Measurements from ENCODE around the gene OBSCN. TPM values are rescaled to one million over a fixed set of nuclear protein-coding genes. Genes with fewer than 3 reads are reported as not detected.

The OBSCN gene
- total RNA-seq, 1 experiment from 2014 or later = 33.3 TPM

- no peaks in the 10 kb centered on the region for H3K23me2 ChIP-seq (ENCODE audit: insufficient read length, low read depth, low read length, poor library complexity, severe bottlenecking)
- H3K4me3 Mint-ChIP-seq = no peak overlapping the region
- no peak overlapping the region for H4K91ac ChIP-seq (ENCODE audit: insufficient read length, low read depth, low read length)
- H2BK20ac ChIP-seq (ENCODE audit: low read depth, low read length, poor library complexity, severe bottlenecking) = no peak overlapping the region
- H3K9me3 ChIP-seq (ENCODE audit: control insufficient read depth, low read depth, low read length) = no peaks in the 10 kb centered on the region
- H3T11ph ChIP-seq (ENCODE audit: low read length) = no peak overlapping the region
- no peak overlapping the region for H2BK12ac ChIP-seq (ENCODE audit: insufficient read length, low read depth, low read length)
- H4K8ac ChIP-seq (replicated peaks; ENCODE audit: insufficient read length, low read depth, low read length) = no peak overlapping the region
- no peak for DNase-seq
- H3K9ac ChIP-seq (ENCODE audit: extremely low read depth, insufficient read length, low read length) = no peak overlapping the region
- no peak overlapping the region for H2AK5ac ChIP-seq (ENCODE audit: insufficient read length, low read length)
- peaks cover 63 to 84% (median 83%) of the 10 kb centered on the region in 3 experiments for H3K36me3 Mint-ChIP-seq (ENCODE audit: insufficient read depth in 1 of 3, low read depth in 3 of 3)
- H3K56ac ChIP-seq (ENCODE audit: insufficient read length, low read depth, low read length) = no peak overlapping the region
- H4K20me1 ChIP-seq (ENCODE audit: control insufficient read depth, insufficient read depth, insufficient read length) = no peaks in the 10 kb centered on the region
- no peak overlapping the region for H2AFZ ChIP-seq (ENCODE audit: low read length)
- no peak overlapping the region for H3K18ac ChIP-seq (ENCODE audit: insufficient read length, low read depth, low read length)
- H3K27ac ChIP-seq (ENCODE audit: insufficient read length, low read depth, low read length) = no peak overlapping the region
- no peak overlapping the region for H2BK5ac ChIP-seq (ENCODE audit: insufficient read length, low read length)
- no peaks in the 10 kb centered on the region for H3K79me2 ChIP-seq (ENCODE audit: insufficient read depth, low read length)
- no peaks in the 10 kb centered on the region for H3K27me3 Mint-ChIP-seq (ENCODE audit: low read depth)
- H2BK15ac ChIP-seq (ENCODE audit: low read depth, low read length) = no peak overlapping the region
- H3K4me1 ChIP-seq (ENCODE audit: insufficient read depth, low read length) = no peaks in the 10 kb centered on the region
- no peak overlapping the region for H3K4ac ChIP-seq (ENCODE audit: low read depth, low read length)
- H3K27me3 ChIP-seq (ENCODE audit: insufficient read depth, low read length) = no peaks in the 10 kb centered on the region
- H2BK120ac ChIP-seq (ENCODE audit: low read depth, low read length, poor library complexity, severe bottlenecking) = no peak overlapping the region
- no peak overlapping the region for H3K4me2 ChIP-seq (ENCODE audit: insufficient read depth, insufficient read length, low read length)
- H3K27ac Mint-ChIP-seq = no peak overlapping the region
- H4K5ac ChIP-seq (ENCODE audit: insufficient read length, low read depth, low read length) = no peak overlapping the region
- TF ChIP-seq CTCF (conservative IDR thresholded peaks at IDR 0.05) = no peak
- H3K4me1 Mint-ChIP-seq = no peaks in the 10 kb centered on the region
- peaks cover 4 to 6% of the 10 kb centered on the region in 2 experiments; a peak in 1 of 5 replicates for H3K9me3 Mint-ChIP-seq
- no peak overlapping the region for H3K14ac ChIP-seq (ENCODE audit: insufficient read depth, low read length)
- H3K79me1 ChIP-seq (ENCODE audit: insufficient read depth, low read depth, low read length, poor library complexity, severe bottlenecking) = no peaks in the 10 kb centered on the region
- H3K23ac ChIP-seq (ENCODE audit: insufficient read length, low read depth, low read length) = no peak overlapping the region
- WGBS (ENCODE audit: extremely low coverage, insufficient read length, low lambda C conversion rate) = no CpG with 5 or more reads among the region's 5 CpGs
Measured at GRCh38 chr1:228228601-228229074, 20.8 kb downstream of the OBSCN start.

All from H9 (cell line).